Thyroid gland (tissue), 4 donors: Measurements from ENCODE around the gene RILPL1.

Experiments used
- CTCF ChIP-seq, 6 experiments: fragments of 200-600 bp in 3 of 6; fragments of 450-650 bp in 3 of 6; sonication (generic) in 3 of 6; IDR thresholded peaks; one replicate each; pipeline ENCODE4 v1.5.1; 2016 to 2019; ENCODE audit warnings: antibody characterized with exemption in 6 of 6, mild to moderate bottlenecking in 2 of 6, inconsistent platforms in 1 of 6, moderate library complexity in 1 of 6
- POLR2A ChIP-seq, 2 donors: fragments of 450-650 bp; IDR thresholded peaks; one replicate each; pipeline ENCODE4 v1.6.1; 2017; ENCODE audit warnings: antibody characterized with exemption in 2 of 2, mild to moderate bottlenecking in 2 of 2, moderate library complexity in 1 of 2

DNA sequence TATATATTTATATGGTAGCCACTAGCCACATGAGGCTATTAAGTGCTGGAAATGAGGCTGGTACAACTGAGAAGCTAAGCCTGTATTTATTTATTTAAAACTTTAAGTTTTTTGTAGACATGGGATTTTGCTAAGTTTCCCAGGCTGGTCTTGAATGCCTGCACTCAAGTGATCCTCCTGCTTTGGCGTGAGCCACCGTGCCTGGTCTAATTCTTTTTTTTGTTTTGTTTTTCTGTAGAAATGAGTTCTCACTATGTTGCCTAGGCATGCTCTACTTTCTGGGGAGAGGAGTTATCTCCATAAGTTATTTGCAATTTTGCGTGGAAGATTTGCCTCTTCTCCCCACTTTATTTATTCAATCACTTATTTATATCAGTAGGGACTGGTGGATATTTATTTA, 80.4 kb downstream of the RILPL1 start:
- TF ChIP-seq CTCF (IDR thresholded peaks at IDR 0.05) = no peak
- no peak for TF ChIP-seq POLR2A (IDR thresholded peaks at IDR 0.05)
